ENCODE results near the gene PLEKHA5.
"Not testable (repeated sequence)": the region's sequence is repeated elsewhere in the genome, so short reads cannot be mapped to it uniquely, and the experiment has no call there.

Gene PLEKHA5

DNA sequence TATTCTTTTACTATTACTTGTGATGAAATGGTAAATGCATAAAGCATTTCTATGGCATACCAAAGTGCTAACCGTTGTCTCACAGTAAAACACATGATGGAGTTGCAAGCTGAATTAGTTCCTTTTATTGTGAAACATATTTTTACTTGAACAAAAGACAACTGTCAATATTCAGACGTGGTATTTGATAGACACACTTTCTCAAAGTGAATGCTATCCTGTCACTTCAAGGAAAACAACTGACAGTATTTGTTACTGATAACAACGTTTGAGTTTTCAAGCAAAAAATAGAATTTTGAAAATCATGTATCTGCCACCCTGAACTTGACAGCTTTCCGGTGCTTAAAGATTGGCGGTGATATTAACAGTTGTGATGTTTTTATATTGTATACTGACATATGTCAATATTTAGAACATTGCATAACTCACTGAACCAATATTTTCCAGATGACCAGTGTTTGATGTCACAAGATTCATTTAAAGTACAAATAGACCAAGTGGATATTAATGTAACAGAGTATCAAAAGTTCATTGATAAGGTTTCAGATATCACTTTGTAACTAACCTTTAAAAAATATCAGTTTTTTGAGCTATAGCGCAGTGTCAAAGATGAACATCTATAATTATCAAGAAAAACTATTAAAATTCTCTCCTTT lies 156.4 kb downstream of the PLEKHA5 start:
- no peak for DNase-seq

DNA sequence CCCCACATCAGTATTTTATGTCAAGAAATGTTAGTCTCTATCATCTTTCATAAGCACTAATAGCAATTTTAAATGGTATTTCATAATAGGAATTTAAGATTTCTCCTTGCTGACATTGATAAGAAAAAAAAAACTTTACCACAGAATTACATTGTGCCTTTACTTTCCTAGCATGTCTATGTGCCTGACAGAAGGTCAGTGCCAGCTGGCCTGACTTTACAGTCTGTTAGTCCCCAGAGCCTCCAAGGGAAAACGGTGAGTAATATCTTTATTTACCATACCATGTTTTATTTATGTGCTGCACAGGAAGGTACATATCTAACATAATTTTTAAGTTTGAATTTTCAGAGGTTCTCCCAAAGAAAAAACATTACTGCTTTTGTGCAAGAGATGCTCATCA lies 157.8 kb downstream of the PLEKHA5 start:
- no peak for DNase-seq

DNA sequence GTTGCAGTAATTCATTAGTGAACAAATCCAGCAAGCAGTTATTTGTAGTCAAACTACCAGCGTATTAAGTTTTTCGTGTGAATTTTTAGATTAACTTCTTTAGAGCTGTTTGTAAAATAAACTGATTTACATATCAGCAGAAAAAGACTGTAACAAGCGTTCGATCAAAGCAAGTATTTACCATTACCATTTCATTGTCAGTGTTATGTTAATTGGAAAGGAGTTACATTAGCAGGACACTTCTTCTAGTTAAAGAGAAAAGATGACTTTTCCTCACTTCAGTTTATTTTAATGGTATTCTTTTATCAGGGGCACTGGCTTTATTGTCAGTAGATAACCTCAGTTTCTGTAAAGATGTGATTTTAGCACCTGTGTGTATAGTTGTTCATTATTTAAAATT lies 158.6 kb downstream of the PLEKHA5 start:
- no peak for DNase-seq

GRCh38 chr12:19288603-19289244 lies 159.2 kb downstream of the PLEKHA5 start:
- DNase-seq, result peak; percentile 8

- DNase-seq, result no peak
These were observed 169.5 kb downstream of the PLEKHA5 start for GRCh38 chr12:19298836-19299605.

DNA sequence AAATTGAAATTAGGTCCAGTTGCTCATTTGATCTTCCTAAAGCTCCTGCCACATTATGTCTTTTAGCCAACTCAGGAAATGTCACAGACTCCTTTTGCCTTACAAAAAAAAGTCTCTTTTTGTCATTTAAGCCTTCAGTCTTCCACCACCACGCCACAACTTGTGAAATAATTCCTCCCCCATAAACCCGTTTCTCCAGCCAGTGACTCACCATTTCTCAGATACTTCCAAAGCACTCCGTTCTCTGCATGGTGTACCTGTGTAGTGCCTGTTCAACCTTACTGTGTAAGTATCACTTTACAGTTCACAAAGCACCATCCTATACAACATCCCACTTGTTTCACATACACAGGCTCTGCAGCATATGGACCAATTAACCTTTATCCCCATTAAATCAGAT lies 170.2 kb downstream of the PLEKHA5 start:
- DNase-seq, result peak; percentile 51

DNA sequence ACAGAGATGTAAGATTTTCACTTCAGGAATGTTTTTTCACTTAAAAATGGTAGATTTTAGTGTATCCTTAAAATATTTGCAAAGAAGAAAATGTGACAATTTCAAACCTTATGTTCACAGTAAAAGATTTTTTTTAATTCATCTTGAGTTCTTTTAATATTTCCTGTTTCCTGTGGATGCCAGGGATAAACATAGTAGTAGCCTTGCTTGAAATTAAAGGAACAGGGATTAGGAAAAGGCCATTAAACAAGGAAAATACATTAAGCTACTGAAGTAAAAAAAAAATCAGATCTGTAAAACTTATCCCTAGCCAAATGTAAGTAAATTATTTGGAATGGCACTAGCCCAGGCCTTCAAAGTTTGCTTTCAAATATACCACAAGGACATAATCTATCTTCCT lies 171.7 kb downstream of the PLEKHA5 start:
- no peak for DNase-seq

DNA sequence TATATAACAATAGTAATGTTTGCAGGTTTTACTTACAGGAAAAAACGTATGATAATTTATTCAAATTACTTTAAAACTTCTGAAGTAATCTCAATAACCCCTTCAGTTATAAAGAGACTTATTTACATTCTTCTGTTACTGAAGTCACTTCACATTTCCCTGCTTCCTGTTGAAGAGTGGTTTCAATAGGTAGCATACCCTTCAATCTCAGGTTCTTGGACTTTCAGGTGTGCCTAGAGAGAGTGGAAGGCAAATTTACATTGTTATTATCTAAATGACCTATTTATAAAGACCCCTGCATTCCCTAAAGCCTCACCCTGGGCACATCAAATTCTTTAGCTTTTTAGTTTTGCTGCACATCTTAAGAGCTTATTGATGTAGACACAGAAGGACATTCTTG lies 172.2 kb downstream of the PLEKHA5 start:
- DNase-seq, result no peak

- no peak for DNase-seq
These were observed 172.6 kb downstream of the PLEKHA5 start for GRCh38 chr12:19302100-19302640.

GRCh38 chr12:19303496-19303895 lies 174.0 kb downstream of the PLEKHA5 start:
- DNase-seq, result no peak

GRCh38 chr12:19304149-19304750 lies 174.7 kb downstream of the PLEKHA5 start:
- DNase-seq, result no peak

GRCh38 chr12:19305621-19306020 lies 176.1 kb downstream of the PLEKHA5 start:
- DNase-seq, result not testable (repeated sequence)

DNA sequence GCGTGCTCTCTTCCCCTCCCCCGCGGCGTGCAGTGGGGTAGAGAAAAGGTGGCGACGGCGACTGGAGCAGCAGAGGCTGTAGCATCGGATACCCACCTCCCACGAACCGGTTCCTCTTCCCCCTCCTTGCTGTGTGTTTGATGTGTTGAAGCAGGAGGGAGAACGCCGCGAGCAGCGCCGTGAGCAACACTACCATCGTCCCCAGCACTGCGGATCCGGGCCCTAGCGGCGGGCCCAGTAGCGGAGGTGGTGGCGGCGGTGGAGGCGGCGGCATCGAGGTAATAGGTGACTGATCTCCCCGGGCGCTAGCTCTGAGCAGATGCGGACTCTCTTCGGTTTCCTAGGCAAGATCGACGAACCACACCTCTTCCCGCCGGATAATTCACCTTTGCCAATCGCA lies 176.8 kb downstream of the PLEKHA5 start:
- DNase-seq, result no peak

DNA sequence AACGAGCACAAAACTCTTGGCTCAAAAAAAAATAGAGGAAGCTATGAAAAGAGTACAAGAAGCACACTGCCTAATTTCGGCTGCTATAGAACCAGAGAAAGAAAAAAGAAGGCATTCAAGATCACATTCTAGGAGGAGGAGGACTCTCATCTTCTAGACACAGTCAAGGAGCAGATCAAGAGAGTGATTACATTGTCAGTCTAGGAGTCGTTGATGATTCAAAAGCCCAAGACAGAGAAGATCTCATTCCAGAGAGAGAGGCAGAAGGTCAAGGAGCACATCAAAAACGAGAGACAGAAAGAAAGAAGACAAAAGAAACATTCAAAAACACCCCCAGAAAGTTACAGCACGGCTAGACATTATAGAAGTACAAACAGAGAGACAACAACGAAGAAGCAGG lies 177.9 kb downstream of the PLEKHA5 start:
- DNase-seq, result no peak

DNA sequence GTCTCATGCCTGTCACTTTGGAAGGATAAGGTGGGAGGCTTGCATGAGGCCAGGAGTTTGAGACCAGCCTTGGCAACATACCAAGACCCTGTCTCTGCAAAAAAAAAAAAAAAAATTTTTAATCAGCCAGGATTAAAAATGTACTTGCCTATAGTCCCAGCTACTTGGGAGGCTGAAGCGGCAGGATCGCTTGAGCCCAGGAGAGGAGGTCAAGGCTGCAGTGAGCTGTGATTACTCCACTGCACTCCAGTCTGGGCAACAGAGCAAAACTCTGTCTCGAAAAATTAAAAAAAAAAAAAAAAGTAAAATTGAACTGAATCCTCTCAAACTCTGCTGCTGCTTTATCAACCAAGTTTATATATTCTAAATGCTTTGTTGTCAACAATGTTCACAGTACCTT lies 181.6 kb downstream of the PLEKHA5 start:
- no peak for DNase-seq

- DNase-seq, result no peak
These were observed 183.1 kb downstream of the PLEKHA5 start for GRCh38 chr12:19312637-19313036.

DNA sequence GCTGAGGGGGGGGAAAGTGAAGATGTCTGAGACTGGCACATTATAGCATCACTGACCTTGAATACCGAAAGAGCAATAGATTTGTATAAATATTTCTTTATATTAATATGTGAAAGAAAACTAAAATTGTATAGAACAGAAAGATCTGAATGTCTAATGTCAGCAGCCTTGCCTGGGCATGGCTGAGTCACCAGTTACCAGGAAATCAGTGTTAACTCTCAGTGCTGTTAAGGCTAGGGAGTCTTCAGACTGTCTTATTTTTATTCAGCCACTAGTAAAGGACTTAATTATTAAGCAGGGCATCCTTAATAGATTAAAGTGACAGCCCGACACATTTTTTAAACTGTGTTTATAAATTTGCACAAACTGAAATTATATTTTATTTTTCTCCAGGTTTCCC lies 186.9 kb downstream of the PLEKHA5 start:
- no peak for DNase-seq

DNA sequence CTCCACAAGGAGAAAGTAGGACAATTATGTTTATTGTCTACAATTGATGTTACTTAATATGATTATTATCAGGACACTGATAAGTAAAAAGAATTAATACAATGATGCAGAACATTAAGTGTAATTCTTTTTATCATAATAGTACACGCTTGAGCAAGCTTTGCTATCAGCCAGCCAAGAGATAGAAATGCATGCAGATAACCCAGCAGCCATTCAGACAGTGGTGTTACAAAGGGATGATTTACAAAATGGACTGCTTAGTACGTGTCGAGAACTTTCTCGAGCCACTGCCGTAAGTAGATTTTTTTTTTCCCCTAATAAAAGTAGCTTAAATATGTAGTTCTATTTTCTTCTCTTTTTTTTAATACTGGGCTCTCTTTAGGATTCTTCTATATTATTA lies 192.8 kb downstream of the PLEKHA5 start:
- DNase-seq, result no peak

DNA sequence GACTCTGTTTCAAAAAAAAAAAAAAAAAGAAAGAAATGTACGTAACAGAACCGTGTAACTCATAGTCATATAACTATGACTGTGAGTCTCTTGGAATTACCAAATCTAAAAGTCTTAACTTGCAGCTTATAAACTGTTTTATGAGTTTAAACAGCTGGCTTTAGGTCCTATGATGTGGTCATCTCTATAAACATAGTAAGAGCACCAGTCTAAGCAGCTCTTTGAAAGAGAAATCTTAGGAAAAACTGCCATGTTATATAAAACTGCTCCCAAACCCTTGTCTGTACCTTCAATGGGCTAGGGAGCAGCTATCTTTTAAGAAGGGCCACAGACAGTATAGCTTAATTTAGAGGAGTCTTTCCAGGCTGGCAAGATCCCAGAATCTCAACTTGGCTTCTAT lies 194.3 kb downstream of the PLEKHA5 start:
- no peak for DNase-seq

- DNase-seq, result no peak
These were observed 196.6 kb downstream of the PLEKHA5 start for GRCh38 chr12:19326102-19326501.

DNA sequence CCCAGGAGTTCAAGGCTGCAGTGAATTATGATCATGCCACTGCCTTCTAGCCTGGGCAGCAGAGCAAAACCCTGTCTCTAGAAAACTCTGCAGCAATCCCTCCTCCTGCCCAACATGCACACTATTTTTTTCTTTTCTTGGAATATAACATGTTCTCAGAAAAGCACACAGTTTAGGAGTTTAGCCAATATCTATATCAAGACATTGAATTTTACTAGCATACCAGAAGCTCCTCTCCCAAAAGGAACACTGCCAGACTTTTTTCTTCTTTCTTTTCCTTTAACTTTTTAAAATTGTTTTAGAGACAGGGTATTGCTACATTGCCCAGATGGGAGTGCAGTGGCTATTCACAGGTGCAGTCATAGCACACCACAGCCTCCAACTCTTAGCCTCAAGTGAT lies 202.7 kb downstream of the PLEKHA5 start:
- DNase-seq, result no peak

DNA sequence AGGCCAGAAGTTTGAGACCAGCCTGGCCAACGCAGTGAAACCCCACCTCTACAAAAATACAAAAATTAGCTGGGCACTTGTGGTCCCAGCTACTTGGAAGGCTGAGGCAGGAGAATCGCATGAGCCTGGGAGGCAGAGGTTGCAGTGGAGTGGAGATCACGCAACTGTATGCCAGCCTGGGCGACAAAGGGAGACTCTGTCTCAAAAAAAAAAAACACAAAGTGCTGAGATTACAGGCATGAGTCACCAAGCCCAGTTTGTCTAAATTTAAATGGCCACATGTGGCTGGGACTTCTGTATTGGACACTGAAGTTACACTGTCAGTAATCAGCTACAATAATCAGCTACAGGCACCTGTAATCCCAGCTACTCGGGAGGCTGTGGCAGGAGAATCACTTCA lies 208.9 kb downstream of the PLEKHA5 start:
- peak; percentile 29 for DNase-seq

- not testable (repeated sequence) for DNase-seq
These were observed 221.3 kb downstream of the PLEKHA5 start for GRCh38 chr12:19350850-19351249.

GRCh38 chr12:19351346-19351745 lies 221.8 kb downstream of the PLEKHA5 start:
- no peak for DNase-seq
